Loucy (cell line): ENCODE results near the gene IQGAP3.

ENCODE experiments used
- H2AFZ ChIP-seq: fragments of 200-600 bp; sonication (generic); 2 replicates; pipeline ENCODE4 v1.6.0; 2016; ENCODE audit warnings: antibody characterized with exemption, mild to moderate bottlenecking, low read length, moderate library complexity
- H3F3A ChIP-seq: fragments of 200-600 bp; 2 replicates; pipeline ENCODE4 v1.6.0; 2016; ENCODE audit warnings: antibody characterized with exemption, low read depth, mild to moderate bottlenecking
- H3K27me3 ChIP-seq: fragments of 200-600 bp; sonication (generic); 2 replicates; pipeline ENCODE4 v1.6.1; 2014; ENCODE audit warnings: low read length, mild to moderate bottlenecking; ENCODE audit not compliant: insufficient read depth, poor library complexity, severe bottlenecking
- H3K36me3 ChIP-seq: fragments of 200-600 bp; sonication (generic); 2 replicates; pipeline ENCODE4 v1.6.1; 2016; ENCODE audit warnings: low read length; ENCODE audit not compliant: insufficient read depth
- H3K4me1 ChIP-seq: fragments of 200-600 bp; sonication (generic); 2 replicates; pipeline ENCODE4 v1.5.1; 2014; ENCODE audit warnings: low read length, mild to moderate bottlenecking; ENCODE audit not compliant: insufficient read depth, poor library complexity, severe bottlenecking
- H3K4me2 ChIP-seq: fragments of 200-600 bp; sonication (generic); 2 replicates; pipeline ENCODE4 v1.6.0; 2014; ENCODE audit warnings: antibody characterized with exemption, low read length, low read depth, mild to moderate bottlenecking; ENCODE audit not compliant: poor library complexity, severe bottlenecking
- H3K4me3 ChIP-seq: fragments of 200-600 bp; sonication (generic); 2 replicates; pipeline ENCODE4 v1.5.1; 2014; ENCODE audit warnings: low read length, mild to moderate bottlenecking, mixed read lengths; ENCODE audit not compliant: poor library complexity, severe bottlenecking
- H3K79me2 ChIP-seq: fragments of 200-600 bp; sonication (generic); 2 replicates; pipeline ENCODE4 v1.6.1; 2014; ENCODE audit warnings: low read length; ENCODE audit not compliant: insufficient read depth
- H3K9ac ChIP-seq: fragments of 200-600 bp; sonication (generic); 2 replicates; pipeline ENCODE4 v1.6.0; 2014; ENCODE audit warnings: mild to moderate bottlenecking, low read depth, low read length, moderate library complexity; ENCODE audit not compliant: poor library complexity, severe bottlenecking
- H3K9me2 ChIP-seq: fragments of 200-600 bp; sonication (generic); replicated peaks from 2 replicates; pipeline ENCODE4 v1.6.1; 2016; ENCODE audit warnings: low read depth, low read length, mixed read lengths
- H3K9me3 ChIP-seq: fragments of 200-600 bp; sonication (generic); 2 replicates; pipeline ENCODE4 v1.6.1; 2014; ENCODE audit warnings: mild to moderate bottlenecking, antibody characterized with exemption, low read length, low read depth; ENCODE audit not compliant: insufficient read depth
- H4K20me1 ChIP-seq: fragments of 200-600 bp; sonication (generic); 2 replicates; pipeline ENCODE4 v1.6.0; 2014; ENCODE audit warnings: antibody characterized with exemption, low read length, mild to moderate bottlenecking; ENCODE audit not compliant: insufficient read depth, poor library complexity, severe bottlenecking
- CTCF ChIP-seq: fragments of 200-600 bp; sonication (generic); conservative IDR thresholded peaks from 2 replicates; pipeline ENCODE4 v1.5.1; 2014; ENCODE audit warnings: mild to moderate bottlenecking, antibody characterized with exemption, low read length
- EZH2phosphoT487 ChIP-seq: fragments of 200-600 bp; IDR thresholded peaks from 2 replicates; pipeline ENCODE4 v1.6.1; 2018; ENCODE audit warnings: antibody characterized with exemption, mild to moderate bottlenecking, moderate library complexity, borderline replicate concordance

Gene IQGAP3

GRCh38 chr1:156549831-156550230, 22.5 kb downstream of the IQGAP3 start:
- Histone ChIP-seq H2AFZ (no peak overlapping the region), H3K9ac (no peak overlapping the region), H3K4me1 (no peaks in the 10 kb centered on the region), H3F3A (no peaks in the 10 kb centered on the region), H3K4me3 (no peak overlapping the region), H3K36me3 (peaks cover 10% of the 10 kb centered on the region; the same call in 1 of the 2 replicates), H3K79me2 (no peaks in the 10 kb centered on the region), H3K27me3 (no peaks in the 10 kb centered on the region), H3K9me3 (no peaks in the 10 kb centered on the region), H3K4me2 (no peak overlapping the region), H4K20me1 (no peaks in the 10 kb centered on the region), H3K9me2 (no peaks in the 10 kb centered on the region)
- TF ChIP-seq CTCF (no peak), EZH2phosphoT487 (no peak)

- no peaks in the 10 kb centered on the region for H3K4me1 ChIP-seq
Observed at GRCh38 chr1:156549390-156549789, 23.0 kb downstream of the IQGAP3 start.

GRCh38 chr1:156547982-156548381, 24.4 kb downstream of the IQGAP3 start:
- Histone ChIP-seq H3K36me3 (peaks cover 10% of the 10 kb centered on the region; the same call in 1 of the 2 replicates), H2AFZ (no peak overlapping the region), H3F3A (no peaks in the 10 kb centered on the region), H4K20me1 (no peaks in the 10 kb centered on the region), H3K27me3 (no peaks in the 10 kb centered on the region), H3K9ac (no peak overlapping the region), H3K9me3 (no peaks in the 10 kb centered on the region), H3K4me3 (no peak overlapping the region), H3K79me2 (no peaks in the 10 kb centered on the region), H3K4me1 (peaks cover 4% of the 10 kb centered on the region), H3K4me2 (no peak overlapping the region), H3K9me2 (no peaks in the 10 kb centered on the region)
- TF ChIP-seq CTCF (no peak), EZH2phosphoT487 (no peak)

More at GRCh38 chr1:156549390-156549789, 23.0 kb downstream of the IQGAP3 start:
- H3K4me2 ChIP-seq: no peak overlapping the region
- H3K36me3 ChIP-seq: peaks cover 10% of the 10 kb centered on the region; the same call in 1 of the 2 replicates
- no peak overlapping the region for H2AFZ ChIP-seq
- H3K9ac ChIP-seq: no peak overlapping the region
- no peaks in the 10 kb centered on the region for H3K9me3 ChIP-seq
- no peaks in the 10 kb centered on the region for H3K27me3 ChIP-seq
- no peaks in the 10 kb centered on the region for H4K20me1 ChIP-seq
- no peaks in the 10 kb centered on the region for H3K79me2 ChIP-seq
- H3K4me3 ChIP-seq: no peak overlapping the region
- TF ChIP-seq CTCF (0 out of 2 replicates have a peak, but pooled peaks have one; percentile 19), EZH2phosphoT487 (no peak)
- no peaks in the 10 kb centered on the region for H3F3A ChIP-seq
- no peaks in the 10 kb centered on the region for H3K9me2 ChIP-seq
